ENCODE data around the gene UNC13A. TPM values are rescaled to one million over a fixed set of nuclear protein-coding genes. Genes with fewer than 3 reads are reported as not detected.

The UNC13A gene
- total RNA-seq, 1 donor, result under 0.01 TPM

DNA sequence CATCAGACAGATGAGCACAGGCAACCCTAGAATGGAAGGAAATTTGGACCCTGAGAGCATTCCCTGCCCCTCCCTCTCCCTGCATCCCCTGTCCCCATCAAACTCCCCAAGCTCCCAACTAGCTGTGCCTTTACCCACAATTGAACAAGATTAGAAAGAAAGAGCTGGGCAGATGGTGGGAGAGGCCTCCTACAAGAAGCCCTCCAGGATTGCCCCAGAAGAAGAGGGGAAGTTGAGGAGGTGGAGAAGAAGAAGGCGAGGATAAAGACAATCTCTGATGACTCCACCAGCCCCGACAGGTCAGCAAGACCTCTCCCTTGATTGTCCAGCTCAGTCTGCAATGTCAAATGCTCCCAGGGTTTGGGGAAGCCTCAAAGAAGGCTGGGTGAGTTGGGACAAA is 11.9 kb downstream of the UNC13A start:
- TF ChIP-seq, protein P1, sequence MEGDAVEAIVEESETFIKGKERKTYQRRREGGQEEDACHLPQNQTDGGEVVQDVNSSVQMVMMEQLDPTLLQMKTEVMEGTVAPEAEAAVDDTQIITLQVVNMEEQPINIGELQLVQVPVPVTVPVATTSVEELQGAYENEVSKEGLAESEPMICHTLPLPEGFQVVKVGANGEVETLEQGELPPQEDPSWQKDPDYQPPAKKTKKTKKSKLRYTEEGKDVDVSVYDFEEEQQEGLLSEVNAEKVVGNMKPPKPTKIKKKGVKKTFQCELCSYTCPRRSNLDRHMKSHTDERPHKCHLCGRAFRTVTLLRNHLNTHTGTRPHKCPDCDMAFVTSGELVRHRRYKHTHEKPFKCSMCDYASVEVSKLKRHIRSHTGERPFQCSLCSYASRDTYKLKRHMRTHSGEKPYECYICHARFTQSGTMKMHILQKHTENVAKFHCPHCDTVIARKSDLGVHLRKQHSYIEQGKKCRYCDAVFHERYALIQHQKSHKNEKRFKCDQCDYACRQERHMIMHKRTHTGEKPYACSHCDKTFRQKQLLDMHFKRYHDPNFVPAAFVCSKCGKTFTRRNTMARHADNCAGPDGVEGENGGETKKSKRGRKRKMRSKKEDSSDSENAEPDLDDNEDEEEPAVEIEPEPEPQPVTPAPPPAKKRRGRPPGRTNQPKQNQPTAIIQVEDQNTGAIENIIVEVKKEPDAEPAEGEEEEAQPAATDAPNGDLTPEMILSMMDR (IDR thresholded peaks at IDR 0.05; ENCODE audit: insufficient read depth, low read depth, low read length), result no peak
- no peak for DNase-seq (ENCODE audit: low read depth)

DNA sequence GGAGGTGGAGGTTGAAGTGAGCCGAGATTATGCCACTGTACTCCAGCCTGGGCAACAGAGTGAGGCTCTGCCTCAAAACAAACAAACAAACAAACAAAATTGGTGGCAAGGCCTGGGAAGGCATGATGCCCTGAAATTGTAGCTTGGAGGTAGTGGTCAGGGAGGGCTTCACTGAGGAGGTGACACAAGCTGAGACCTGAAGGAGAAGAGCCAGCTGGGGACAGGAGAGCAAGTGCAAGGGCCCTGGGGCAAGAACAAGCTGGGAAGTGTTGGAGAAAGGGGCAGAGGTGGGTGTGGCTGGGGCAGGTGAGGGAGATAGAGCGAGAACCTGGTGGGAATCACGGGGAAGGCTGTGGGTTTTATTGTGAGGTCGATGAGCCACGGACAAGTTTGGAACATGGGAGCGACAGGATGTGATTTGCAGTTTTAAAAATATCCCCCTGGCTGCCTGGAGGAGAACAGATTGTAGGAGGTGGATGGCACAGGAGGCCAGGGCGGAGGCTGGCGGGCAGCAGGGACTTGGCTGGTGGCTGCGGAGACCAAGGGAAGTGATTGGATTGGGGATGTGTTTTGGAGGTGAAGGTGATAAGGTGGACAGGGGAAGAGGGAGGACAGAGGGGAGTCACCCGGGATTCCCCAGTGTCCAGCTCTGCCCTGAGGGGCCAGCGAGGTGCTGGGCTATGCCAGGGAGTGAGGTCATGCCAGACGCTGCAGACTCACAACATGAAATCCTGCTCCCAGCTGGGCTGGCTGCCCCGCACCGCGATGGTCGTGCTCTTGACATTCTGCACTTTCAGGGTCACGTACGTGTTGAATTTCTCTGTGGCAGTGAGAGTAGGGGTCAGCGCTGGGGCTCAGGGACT is 14.0 kb downstream of the UNC13A start:
- DNase-seq (ENCODE audit: low read depth), result no peak
- TF ChIP-seq, protein P1 (IDR thresholded peaks at IDR 0.05; ENCODE audit: insufficient read depth, low read depth, low read length), result no peak
- H3K4me3 ChIP-seq (ENCODE audit: low read depth, low read length), result no peak overlapping the region

More for the DNA sequence above, 11.9 kb downstream of the UNC13A start:
- H3K4me3 ChIP-seq (ENCODE audit: low read depth, low read length), result no peak overlapping the region

DNA sequence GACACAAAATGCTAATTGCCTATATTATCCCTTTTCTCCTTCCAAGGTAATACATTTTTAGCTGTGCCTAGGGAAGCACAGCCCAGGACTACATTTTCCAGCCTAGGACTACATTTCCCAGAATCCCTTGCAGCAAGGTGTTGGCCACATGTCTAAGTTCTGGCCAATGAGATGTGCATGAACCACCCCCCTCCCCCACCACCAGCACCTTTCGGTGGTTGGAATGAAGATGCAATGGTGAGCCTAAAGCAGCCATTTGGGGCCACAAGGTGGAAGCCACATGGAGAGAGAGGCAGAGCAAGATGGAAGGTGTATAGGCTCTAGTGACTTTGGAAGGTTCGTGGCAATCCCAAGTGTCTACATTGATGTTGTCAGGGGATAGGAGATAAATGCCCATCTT is 16.2 kb downstream of the UNC13A start:
- DNase-seq (ENCODE audit: low read depth), result peak; percentile 24
- H3K4me3 ChIP-seq (ENCODE audit: low read depth, low read length), result no peak overlapping the region
- TF ChIP-seq, protein P1 (IDR thresholded peaks at IDR 0.05; ENCODE audit: insufficient read depth, low read depth, low read length), result no peak

DNA sequence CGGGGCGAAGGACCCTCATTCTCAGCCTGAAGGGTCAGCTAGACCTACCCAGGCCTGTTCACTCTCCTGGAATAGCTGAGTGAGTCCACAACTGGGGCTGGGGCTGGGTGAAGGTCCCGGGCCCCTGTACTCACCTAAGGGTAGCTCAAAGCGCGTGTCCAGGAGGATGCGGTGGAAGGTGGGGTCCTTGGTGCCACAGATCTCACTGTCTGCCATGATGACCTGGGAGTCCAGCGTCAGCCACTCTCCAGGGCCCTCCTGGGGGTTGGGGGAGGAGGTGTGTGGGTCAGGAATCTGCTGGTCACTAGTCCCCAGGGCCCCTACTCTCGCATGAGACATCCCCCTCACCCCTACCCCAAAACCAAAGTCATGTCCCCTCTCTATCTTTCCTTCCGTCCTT is 18.7 kb downstream of the UNC13A start:
- no peak overlapping the region for H3K4me3 ChIP-seq (ENCODE audit: low read depth, low read length)
- DNase-seq (ENCODE audit: low read depth), result no peak
- TF ChIP-seq, protein P1 (IDR thresholded peaks at IDR 0.05; ENCODE audit: insufficient read depth, low read depth, low read length), result no peak

DNA sequence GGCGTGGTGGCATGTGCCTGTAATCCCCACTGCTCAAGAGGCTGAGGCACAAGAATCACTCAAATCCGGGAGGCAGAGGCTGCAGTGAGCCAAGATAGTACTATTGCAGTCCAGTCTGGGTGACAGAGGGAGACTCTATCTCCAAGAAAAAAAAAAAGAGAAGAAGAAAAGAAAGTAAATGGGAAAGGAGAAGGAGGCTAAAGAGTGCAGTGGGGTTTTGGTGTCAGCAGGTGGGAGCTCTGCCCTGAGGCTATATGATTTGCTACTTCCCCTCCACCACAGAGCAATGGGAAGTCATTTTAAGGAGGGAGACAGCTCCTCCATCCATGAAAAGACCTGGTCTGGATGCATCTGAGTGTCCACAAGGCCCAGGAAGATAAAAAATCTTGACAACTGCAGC is 23.1 kb downstream of the UNC13A start:
- TF ChIP-seq, protein P1 (IDR thresholded peaks at IDR 0.05; ENCODE audit: insufficient read depth, low read depth, low read length), result no peak
- no peak overlapping the region for H3K4me3 ChIP-seq (ENCODE audit: low read depth, low read length)
- no peak for DNase-seq (ENCODE audit: low read depth)

DNA sequence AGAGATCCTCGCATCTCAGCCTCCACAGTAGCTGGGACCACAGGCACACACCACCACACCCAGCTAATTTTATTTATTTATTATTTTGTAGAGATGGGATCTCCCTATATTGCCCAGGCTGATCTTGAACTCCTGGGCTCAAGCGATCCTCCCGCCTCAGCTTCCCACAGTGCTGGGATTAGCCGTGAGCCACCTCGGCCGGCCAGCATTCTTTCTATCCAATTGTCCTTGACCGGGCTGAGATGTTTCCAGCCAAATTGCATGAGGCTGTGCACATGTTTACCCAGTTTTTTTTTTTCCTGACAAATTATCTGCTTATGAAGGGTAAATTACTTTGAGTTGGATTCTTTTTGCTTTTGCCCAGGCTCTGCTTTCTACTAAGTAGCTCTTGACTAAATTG is 28.2 kb downstream of the UNC13A start:
- no peak for DNase-seq (ENCODE audit: low read depth)
- TF ChIP-seq, protein P1 (IDR thresholded peaks at IDR 0.05; ENCODE audit: insufficient read depth, low read depth, low read length), result no peak
- H3K4me3 ChIP-seq (ENCODE audit: low read depth, low read length), result no peak overlapping the region
